ENCODE data around the gene ARHGEF12.

Gene ARHGEF12

GRCh38 chr11:120385655-120386054, 49.4 kb downstream of the ARHGEF12 start:
- no peak for DNase-seq (ENCODE audit: low read depth, low spot score)
- H3K4me3 ChIP-seq (ENCODE audit: low read depth, low read length) = no peak overlapping the region
- no peak for TF ChIP-seq CTCF (IDR thresholded peaks at IDR 0.05; ENCODE audit: low read depth, low read length)
- in situ Hi-C loops (cut with HindIII; ENCODE audit: low sequenced_read_pairs) = no loop called here

GRCh38 chr11:120386318-120386717, 50.1 kb downstream of the ARHGEF12 start:
- in situ Hi-C loops (cut with HindIII; ENCODE audit: low sequenced_read_pairs) = no loop called here

GRCh38 chr11:120386774-120387371, 50.7 kb downstream of the ARHGEF12 start:
- H3K4me3 ChIP-seq (ENCODE audit: low read depth, low read length) = no peak overlapping the region
- in situ Hi-C loops (cut with HindIII; ENCODE audit: low sequenced_read_pairs) = no loop called here
- TF ChIP-seq CTCF (IDR thresholded peaks at IDR 0.05; ENCODE audit: low read depth, low read length) = no peak
- no peak for DNase-seq (ENCODE audit: low read depth, low spot score)

More at GRCh38 chr11:120386318-120386717, 50.1 kb downstream of the ARHGEF12 start:
- TF ChIP-seq CTCF (IDR thresholded peaks at IDR 0.05; ENCODE audit: low read depth, low read length) = no peak
- DNase-seq (ENCODE audit: low read depth, low spot score) = no peak
- no peak overlapping the region for H3K4me3 ChIP-seq (ENCODE audit: low read depth, low read length)

- DNase-seq (ENCODE audit: low read depth, low spot score) = no peak
- no peak overlapping the region for H3K4me3 ChIP-seq (ENCODE audit: low read depth, low read length)
- no peak for TF ChIP-seq CTCF (IDR thresholded peaks at IDR 0.05; ENCODE audit: low read depth, low read length)
- in situ Hi-C loops (cut with HindIII; ENCODE audit: low sequenced_read_pairs) = no loop called here
Observed at GRCh38 chr11:120388261-120388660, 52.0 kb downstream of the ARHGEF12 start.

- no peak overlapping the region for H3K4me3 ChIP-seq (ENCODE audit: low read depth, low read length)
- in situ Hi-C loops (cut with HindIII; ENCODE audit: low sequenced_read_pairs) = no loop called here
- DNase-seq (ENCODE audit: low read depth, low spot score) = no peak
- no peak for TF ChIP-seq CTCF (IDR thresholded peaks at IDR 0.05; ENCODE audit: low read depth, low read length)
Observed at GRCh38 chr11:120389693-120390584, 53.7 kb downstream of the ARHGEF12 start.

GRCh38 chr11:120390585-120390922, 54.3 kb downstream of the ARHGEF12 start:
- H3K4me3 ChIP-seq (ENCODE audit: low read depth, low read length) = no peak overlapping the region
- no peak for TF ChIP-seq CTCF (IDR thresholded peaks at IDR 0.05; ENCODE audit: low read depth, low read length)
- DNase-seq (ENCODE audit: low read depth, low spot score) = no peak
- in situ Hi-C loops (cut with HindIII; ENCODE audit: low sequenced_read_pairs) = no loop called here
